GM18873 (cell line): Measurements from ENCODE around the gene FAM53B.

Experiments used
- ATAC-seq: cut with Tn5 transposase; IDR thresholded peaks from one replicate; pipeline ENCODE4 v1.9.1; 2021; ENCODE audit warnings: mild to moderate bottlenecking, moderate library complexity, moderate number of reproducible peaks; ENCODE audit not compliant: unreplicated experiment, low FRiP score

The FAM53B gene

GRCh38 chr10:124667425-124668345 lies 76.5 kb downstream of the FAM53B start:
- ATAC-seq: no peak

DNA sequence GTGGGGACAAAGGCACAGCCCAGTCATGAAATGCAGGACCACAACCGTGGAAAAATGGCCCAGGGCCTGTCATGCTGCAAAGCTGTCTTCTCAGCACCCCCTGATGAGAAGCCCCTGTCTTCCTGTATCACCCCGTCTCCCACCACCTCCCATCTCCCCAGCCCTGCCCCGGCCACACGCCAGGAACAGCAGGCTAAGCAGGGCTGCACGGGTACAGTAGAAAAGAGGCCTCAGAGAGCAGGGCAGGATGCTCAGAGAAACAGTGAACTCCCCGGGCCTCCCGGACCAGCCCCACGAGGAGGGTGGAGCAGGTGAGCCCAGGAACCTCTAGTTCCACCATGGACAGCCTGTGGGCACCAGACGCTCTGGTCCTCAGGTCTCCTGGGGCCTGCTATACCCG lies 77.7 kb downstream of the FAM53B start:
- no peak for ATAC-seq

- ATAC-seq: no peak
Observed at GRCh38 chr10:124665980-124666379, 78.2 kb downstream of the FAM53B start.

DNA sequence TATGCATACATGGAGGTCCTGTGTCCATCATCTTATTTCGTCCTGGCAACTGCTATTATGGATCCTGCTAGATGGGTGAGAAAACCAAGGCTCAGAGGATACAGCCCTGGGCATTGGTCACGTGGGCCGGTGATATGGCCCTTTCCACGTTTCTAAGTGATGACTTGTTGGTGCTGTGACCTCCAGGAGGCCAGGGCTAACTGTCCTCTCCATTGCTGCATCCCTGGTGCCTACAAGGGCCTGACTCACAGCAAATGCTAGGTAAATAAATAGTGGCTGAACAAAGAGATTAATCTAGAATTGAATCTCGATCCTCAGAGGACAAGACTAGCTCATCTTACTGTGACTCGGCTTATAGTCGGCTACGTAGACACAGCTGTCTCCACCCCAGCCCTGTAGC lies 78.6 kb downstream of the FAM53B start:
- ATAC-seq: no peak

GRCh38 chr10:124665091-124665490 lies 79.1 kb downstream of the FAM53B start:
- ATAC-seq: no peak

DNA sequence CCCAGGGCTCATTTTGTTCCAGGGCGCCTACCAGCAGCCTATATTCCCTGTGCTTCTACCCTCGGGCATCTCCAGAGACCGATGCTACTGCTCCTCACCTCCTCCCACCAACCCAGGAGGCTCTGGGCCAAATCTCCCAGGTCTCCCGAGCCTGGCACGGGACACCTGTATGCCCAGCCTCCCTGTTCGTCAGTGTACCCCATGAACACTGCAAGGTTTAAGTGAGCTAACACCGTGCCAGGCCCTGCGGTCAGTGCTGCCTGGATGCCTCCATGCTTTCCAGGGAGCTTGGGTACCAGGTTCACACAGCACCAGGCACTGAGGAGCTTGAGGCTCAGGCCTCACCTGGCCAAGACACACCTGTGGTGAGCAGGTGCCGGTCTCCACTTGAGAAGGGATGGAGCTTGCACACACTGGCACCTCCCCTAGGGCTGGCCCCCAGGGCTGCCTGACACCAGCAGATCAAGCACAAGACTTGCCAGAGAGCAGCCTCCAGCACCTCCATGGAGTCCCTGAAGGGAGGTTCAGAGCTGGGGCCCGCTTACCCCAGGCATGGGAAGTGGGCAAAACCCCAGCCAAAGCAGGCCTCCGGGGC lies 80.3 kb downstream of the FAM53B start:
- ATAC-seq: no peak

- no peak for ATAC-seq
Observed at GRCh38 chr10:124663228-124663627, 81.0 kb downstream of the FAM53B start.

- ATAC-seq: no peak
Observed at GRCh38 chr10:124661660-124662180, 82.5 kb downstream of the FAM53B start.

- no peak for ATAC-seq
Observed at GRCh38 chr10:124660404-124661125, 83.6 kb downstream of the FAM53B start.

GRCh38 chr10:124659380-124659779 lies 84.8 kb downstream of the FAM53B start:
- no peak for ATAC-seq

DNA sequence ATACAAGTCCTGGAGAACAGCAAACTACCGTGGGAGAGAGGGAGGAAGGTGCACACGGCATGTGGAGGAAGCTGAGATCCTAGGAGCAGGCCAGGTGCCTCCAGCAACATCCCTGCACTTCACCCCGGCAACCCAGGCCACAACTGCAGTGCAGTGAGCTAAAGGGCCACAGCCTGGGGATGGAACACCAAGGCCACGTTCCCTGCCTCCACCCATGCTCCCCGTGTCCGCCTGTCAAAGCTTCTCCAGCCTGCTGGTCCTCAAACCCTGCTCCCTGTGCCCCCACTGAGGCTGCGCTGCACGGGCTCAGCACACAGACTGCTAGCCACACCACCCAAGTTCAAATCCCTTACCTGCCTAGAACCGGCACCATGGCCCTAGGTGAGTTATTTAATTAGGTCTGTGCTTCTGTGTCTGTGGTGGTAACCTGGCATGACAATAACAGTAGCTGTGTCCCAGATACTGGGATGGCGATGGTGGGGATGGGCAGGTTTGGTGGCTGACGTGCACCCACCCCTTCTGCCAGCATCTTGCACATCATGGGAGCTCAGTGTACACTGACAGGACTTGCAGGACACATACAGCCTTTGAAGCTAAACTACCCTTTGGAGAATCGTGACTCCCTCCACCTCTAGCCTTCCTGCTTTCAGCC lies 85.5 kb downstream of the FAM53B start:
- ATAC-seq: no peak

DNA sequence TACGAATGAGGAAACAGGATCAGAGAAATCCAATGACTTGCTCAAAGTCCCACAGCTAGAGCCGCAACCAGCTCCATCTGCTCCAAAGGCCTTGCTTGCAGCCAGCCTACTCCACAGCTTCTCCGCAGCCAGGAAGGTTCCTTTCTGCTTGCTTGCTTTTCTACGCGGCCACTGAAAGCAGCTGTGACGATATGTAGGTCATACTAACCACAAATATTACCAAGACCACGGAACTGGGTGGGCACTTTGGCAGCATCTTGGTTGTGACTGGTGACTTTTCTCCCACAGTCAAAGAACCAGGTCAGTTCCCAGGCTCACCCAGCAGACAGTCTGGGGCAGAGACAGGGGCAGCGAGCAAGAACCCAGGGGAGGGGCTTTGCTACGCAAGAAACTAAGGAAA lies 86.4 kb downstream of the FAM53B start:
- no peak for ATAC-seq

DNA sequence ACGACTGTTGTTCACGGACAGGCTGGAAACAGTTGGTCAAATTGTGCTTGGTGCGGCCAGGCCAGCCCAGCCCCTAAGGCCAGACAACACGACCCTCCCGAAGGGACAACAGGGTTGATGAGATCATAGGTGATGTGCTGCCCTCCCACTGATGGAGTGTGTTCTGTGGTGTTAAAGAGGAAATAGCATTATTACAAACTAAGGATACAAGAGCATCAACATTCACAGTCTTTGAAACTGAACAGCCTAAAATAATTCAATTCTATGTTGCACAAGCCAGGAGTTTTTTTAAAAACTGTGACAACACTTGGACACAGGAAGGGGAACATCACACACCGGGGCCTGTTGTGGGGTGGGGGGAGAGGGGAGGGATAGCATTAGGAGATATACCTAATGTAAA lies 87.6 kb downstream of the FAM53B start:
- no peak for ATAC-seq

DNA sequence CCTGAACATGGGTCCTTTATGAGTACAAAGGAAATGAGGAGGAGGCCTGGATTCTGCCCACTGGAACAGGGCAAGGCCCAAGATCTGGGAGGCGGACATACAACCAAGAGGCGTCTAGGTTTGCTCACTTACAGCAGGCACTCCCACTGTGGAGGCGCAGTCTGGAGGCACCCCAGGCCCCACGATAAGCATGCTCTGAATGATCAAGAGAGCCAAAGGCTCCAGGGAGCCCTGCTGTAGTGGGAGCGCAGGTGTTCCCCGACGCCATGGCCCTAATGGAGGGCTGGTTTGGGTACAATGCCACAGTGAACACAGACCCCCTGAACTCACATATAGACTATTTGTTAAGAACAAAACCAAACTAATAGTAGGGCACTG lies 88.1 kb downstream of the FAM53B start:
- no peak for ATAC-seq

DNA sequence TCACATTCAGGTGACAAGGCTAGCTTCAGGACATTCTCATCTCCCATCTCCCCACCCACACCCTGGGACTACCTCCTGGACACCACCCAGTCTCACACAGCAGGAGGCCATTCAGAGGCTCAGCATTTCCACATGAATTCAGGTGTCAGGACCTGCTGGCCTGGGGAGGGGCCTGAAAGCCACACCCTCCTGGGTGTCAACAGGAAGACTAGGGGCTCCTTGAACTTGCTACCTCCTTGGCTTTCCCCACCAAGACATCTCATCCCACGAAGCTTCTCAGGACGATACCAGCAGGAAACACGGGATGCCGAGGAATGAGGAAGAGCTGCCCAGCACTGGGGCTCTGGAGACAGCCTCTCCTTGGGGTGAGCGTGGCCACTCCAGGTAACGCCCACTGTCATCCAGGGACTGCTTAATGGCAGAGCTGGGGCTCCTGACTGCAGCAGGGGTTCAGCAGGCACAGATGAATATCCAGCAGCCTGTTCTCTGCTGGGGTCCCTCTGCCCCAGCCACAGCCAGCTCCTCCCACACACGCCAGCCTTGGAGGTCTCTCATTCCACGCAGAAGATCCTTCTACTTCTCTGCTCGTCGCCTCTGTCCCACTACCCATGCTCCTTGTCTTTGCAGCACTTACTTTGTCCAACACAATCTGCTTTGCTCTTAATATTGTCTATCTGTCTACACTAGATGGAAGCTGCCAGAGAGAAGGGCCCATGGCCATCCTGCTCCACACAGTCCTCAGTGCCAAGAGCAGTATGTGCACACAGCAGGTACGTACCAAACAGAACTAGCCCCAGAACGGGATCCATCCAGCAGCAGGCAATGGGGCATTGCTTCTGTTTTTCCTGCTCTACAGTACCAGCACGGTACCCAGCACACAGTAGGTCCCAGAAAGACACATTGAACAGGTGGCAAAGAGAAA lies 88.7 kb downstream of the FAM53B start:
- no peak for ATAC-seq

GRCh38 chr10:124654686-124655085 lies 89.5 kb downstream of the FAM53B start:
- no peak for ATAC-seq

- no peak for ATAC-seq
Observed at GRCh38 chr10:124653811-124654651, 90.1 kb downstream of the FAM53B start.

- no peak for ATAC-seq
Observed at GRCh38 chr10:124653311-124653710, 90.9 kb downstream of the FAM53B start.

- ATAC-seq: no peak
Observed at GRCh38 chr10:124652701-124653100, 91.5 kb downstream of the FAM53B start.
